Measurements from ENCODE around the gene CDYL2. TPM values are rescaled to one million over a fixed set of nuclear protein-coding genes. Genes with fewer than 3 reads are reported as not detected.

The CDYL2 gene
- total RNA-seq, 4 donors from 2014 or later = 1.8 to 4.8 (median 3.1) TPM

DNA sequence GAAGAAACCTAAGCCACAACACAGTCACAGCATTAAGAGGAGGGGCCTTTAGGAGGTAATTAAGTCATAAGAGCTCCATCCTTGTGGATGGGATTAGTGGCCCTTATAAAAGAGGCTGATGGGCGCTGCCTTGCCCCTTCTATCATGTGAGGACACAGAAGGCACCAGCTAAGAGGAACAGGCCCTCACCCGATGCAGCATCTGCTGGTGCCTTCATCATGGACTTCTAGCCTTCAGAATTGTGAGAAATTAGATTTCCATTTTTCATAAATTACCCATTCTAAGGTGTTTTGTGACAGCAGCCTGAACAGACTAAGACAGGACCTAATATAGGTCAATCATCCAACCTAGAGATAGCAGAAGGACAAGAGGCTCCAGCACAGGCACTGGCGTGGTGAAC lies 120.8 kb downstream of the CDYL2 start:
- H3K36me3 ChIP-seq = peaks cover 0 to 10% (median 0%) of the 10 kb centered on the region in 3 donors
- H3K27ac ChIP-seq = no peak overlapping the region
- no peaks in the 10 kb centered on the region for H3K4me1 ChIP-seq
- H3K27me3 ChIP-seq = no peaks in the 10 kb centered on the region
- H3K9me3 ChIP-seq = no peaks in the 10 kb centered on the region
- H3K4me3 ChIP-seq = no peak overlapping the region
- intact Hi-C loops (cut with DNase I) = no loop called here
- no peak for DNase-seq
- WGBS, 2 donors = 95 to 100% methylated on average over 2 of the region's 3 CpGs
- no peak for TF ChIP-seq POLR2A (IDR thresholded peaks at IDR 0.05)
- TF ChIP-seq, protein P1, sequence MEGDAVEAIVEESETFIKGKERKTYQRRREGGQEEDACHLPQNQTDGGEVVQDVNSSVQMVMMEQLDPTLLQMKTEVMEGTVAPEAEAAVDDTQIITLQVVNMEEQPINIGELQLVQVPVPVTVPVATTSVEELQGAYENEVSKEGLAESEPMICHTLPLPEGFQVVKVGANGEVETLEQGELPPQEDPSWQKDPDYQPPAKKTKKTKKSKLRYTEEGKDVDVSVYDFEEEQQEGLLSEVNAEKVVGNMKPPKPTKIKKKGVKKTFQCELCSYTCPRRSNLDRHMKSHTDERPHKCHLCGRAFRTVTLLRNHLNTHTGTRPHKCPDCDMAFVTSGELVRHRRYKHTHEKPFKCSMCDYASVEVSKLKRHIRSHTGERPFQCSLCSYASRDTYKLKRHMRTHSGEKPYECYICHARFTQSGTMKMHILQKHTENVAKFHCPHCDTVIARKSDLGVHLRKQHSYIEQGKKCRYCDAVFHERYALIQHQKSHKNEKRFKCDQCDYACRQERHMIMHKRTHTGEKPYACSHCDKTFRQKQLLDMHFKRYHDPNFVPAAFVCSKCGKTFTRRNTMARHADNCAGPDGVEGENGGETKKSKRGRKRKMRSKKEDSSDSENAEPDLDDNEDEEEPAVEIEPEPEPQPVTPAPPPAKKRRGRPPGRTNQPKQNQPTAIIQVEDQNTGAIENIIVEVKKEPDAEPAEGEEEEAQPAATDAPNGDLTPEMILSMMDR (IDR thresholded peaks at IDR 0.05) = no peak

DNA sequence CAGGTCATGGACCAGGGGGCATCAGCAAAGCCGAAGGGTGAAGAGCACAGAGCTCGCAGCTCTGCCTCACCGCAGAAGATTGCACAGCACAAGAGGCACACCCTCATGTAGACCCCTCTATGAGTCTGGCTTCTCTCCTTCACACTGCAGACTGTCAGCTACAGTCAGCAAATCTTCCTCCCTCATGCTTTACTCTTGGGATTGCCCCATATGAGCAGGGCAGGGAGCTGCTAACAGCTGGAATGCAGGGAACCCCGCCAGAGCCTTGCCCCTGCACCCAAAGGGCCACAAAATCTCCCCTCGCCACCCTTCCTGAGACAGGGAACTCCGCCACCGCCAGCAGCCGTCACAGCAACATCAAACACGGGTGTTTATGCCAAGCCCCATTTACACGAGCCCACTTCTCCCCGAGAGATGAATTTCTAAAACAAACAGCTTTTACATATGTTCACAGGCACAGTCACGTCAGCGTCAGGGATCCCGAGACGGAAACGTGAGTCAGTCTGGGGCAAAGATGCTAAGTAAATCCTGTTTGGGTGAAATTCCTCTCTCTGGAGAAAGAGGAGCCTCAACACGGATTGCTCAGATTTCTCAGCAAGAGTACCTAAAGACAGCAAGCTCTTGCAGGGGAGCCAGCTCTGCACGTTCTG lies 121.9 kb downstream of the CDYL2 start:
- WGBS, 2 donors = 68 to 73% methylated on average over 12 to 17 of the region's 18 CpGs
- DNase-seq = no peak
- TF ChIP-seq, protein P1 (IDR thresholded peaks at IDR 0.05) = no peak
- TF ChIP-seq POLR2A (IDR thresholded peaks at IDR 0.05) = no peak
- Histone ChIP-seq H3K4me3 (no peak overlapping the region), H3K36me3 (peaks cover 0 to 10% (median 0%) of the 10 kb centered on the region in 3 donors), H3K4me1 (no peaks in the 10 kb centered on the region), H3K9me3 (no peaks in the 10 kb centered on the region), H3K27me3 (no peaks in the 10 kb centered on the region), H3K27ac (no peak overlapping the region)
- intact Hi-C loops (cut with DNase I) = no loop called here

DNA sequence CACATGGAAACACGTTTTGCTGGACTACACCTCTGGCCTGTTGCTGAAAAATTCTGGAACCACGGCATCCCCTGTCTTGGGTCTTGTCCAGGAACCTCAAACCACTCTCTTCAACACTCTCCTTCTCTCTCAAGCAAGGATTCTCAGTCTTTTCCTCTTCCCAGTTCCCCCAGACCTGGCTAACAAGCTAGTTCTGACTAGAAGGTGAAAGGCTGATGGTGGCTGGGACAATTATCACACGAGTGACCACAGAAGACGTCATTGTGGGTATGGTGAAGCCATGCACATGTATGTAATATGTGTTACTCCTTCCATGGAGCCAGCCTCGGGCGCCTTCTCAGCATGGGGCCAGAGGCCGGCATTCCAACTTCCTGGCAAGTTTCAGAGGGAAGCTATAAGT lies 123.0 kb downstream of the CDYL2 start:
- TF ChIP-seq POLR2A (IDR thresholded peaks at IDR 0.05) = no peak
- TF ChIP-seq, protein P1 (IDR thresholded peaks at IDR 0.05) = no peak
- DNase-seq = no peak
- Histone ChIP-seq H3K4me1 (no peaks in the 10 kb centered on the region), H3K9me3 (no peaks in the 10 kb centered on the region), H3K27ac (no peak overlapping the region), H3K36me3 (peaks cover 0 to 10% (median 0%) of the 10 kb centered on the region in 3 donors), H3K4me3 (no peak overlapping the region), H3K27me3 (no peaks in the 10 kb centered on the region)
- intact Hi-C loops (cut with DNase I) = no loop called here
- WGBS, 2 donors = 80 to 87% methylated on average over 6 to 7 of the region's 7 CpGs

DNA sequence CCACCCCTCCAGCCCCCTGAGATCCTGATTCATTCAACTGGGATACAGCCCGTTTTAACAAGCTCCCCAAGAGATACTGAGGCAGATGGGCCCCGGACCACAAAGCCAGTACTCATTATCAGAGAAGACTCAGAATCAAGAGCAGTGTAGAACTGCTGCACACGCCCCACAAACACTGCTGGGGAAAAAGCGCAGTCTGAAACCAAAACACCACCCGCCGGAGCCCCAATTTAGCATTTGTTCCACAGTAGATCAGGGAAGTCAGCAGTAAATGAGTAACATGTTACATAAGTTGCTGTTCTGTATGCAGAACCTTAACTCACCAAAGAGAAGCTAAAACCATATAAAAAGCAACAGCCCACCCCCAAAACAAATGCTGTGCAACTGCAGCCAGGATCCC lies 123.6 kb downstream of the CDYL2 start:
- intact Hi-C loops (cut with DNase I) = no loop called here
- 89 to 97% methylated on average over 5 to 6 of the region's 6 CpGs for WGBS, 2 donors
- no peak for TF ChIP-seq POLR2A (IDR thresholded peaks at IDR 0.05)
- TF ChIP-seq, protein P1 (IDR thresholded peaks at IDR 0.05) = no peak
- Histone ChIP-seq H3K4me3 (no peak overlapping the region), H3K27ac (no peak overlapping the region), H3K27me3 (no peaks in the 10 kb centered on the region), H3K36me3 (peaks cover 0 to 10% (median 0%) of the 10 kb centered on the region in 3 donors), H3K4me1 (no peaks in the 10 kb centered on the region), H3K9me3 (no peaks in the 10 kb centered on the region)
- DNase-seq = no peak

DNA sequence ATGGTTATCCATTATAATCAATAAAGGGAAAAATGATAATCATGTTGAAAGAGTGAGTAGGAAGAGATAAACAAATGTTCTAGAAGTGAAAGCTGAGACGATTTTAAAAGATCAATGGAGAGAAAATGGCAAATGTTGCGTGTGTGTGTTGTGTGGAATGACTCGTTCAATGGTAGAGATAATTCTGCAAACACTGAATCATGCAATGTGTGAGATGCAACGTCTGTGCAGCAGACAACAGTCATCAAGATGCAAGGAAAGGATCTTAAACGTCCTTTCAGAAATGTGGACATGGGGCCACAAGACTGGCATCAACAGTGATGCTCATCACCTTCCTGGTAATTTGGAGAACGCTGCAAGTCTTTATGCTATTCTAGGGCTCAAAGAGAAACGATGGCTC lies 124.4 kb downstream of the CDYL2 start:
- no peak for DNase-seq

More for the DNA sequence above, 124.4 kb downstream of the CDYL2 start:
- 75 to 87% methylated on average over 6 to 7 of the region's 7 CpGs for WGBS, 2 donors
- intact Hi-C loops (cut with DNase I) = no loop called here
- TF ChIP-seq, protein P1 (IDR thresholded peaks at IDR 0.05) = no peak
- Histone ChIP-seq H3K27ac (no peak overlapping the region), H3K4me3 (no peak overlapping the region), H3K27me3 (no peaks in the 10 kb centered on the region), H3K4me1 (no peaks in the 10 kb centered on the region), H3K9me3 (no peaks in the 10 kb centered on the region), H3K36me3 (peaks cover 0 to 10% (median 0%) of the 10 kb centered on the region in 3 donors)
